Mesendoderm (in vitro differentiated cells): ENCODE data around the gene MSH4.

Experiments used
- DNase-seq: peaks from one replicate; pipeline ENCODE4 v3.0.0; 2013
- H2AK5ac ChIP-seq: 2 replicates; pipeline ENCODE4 v1.6.1; 2013; ENCODE audit warnings: low read length, inconsistent platforms
- H2BK120ac ChIP-seq: 2 replicates; pipeline ENCODE4 v1.6.1; 2013; ENCODE audit warnings: low read depth, mild to moderate bottlenecking, low read length, moderate library complexity, mixed read lengths
- H2BK15ac ChIP-seq: replicated peaks from 2 replicates; pipeline ENCODE4 v1.6.1; 2013; ENCODE audit warnings: low read depth, mild to moderate bottlenecking, moderate library complexity
- H2BK5ac ChIP-seq: 2 replicates; pipeline ENCODE4 v1.6.1; 2013; ENCODE audit warnings: low read length, inconsistent platforms
- H3K18ac ChIP-seq: 2 replicates; pipeline ENCODE4 v1.6.1; 2013; ENCODE audit warnings: mild to moderate bottlenecking, low read length, mixed read lengths
- H3K23ac ChIP-seq: one replicate; pipeline ENCODE4 v1.6.1; 2013; ENCODE audit warnings: low read length
- H3K27ac ChIP-seq: 2 replicates; pipeline ENCODE4 v1.5.1; 2013; ENCODE audit warnings: low read depth, mild to moderate bottlenecking, inconsistent platforms, low read length, moderate library complexity
- H3K27me3 ChIP-seq: 2 replicates; pipeline ENCODE4 v1.6.1; 2013; ENCODE audit warnings: low read length, control low read depth, mild to moderate bottlenecking, inconsistent platforms; ENCODE audit not compliant: insufficient read depth, poor library complexity
- H3K36me3 ChIP-seq: 2 replicates; pipeline ENCODE4 v1.6.1; 2013; ENCODE audit warnings: low read length, inconsistent platforms; ENCODE audit not compliant: control insufficient read depth, insufficient read depth
- H3K4ac ChIP-seq: one replicate; pipeline ENCODE4 v1.6.1; 2013; ENCODE audit warnings: low read depth, mild to moderate bottlenecking, low read length, moderate library complexity
- H3K4me1 ChIP-seq: 2 replicates; pipeline ENCODE4 v1.6.1; 2013; ENCODE audit warnings: low read depth, low read length, inconsistent platforms; ENCODE audit not compliant: control insufficient read depth
- H3K4me2 ChIP-seq: 2 replicates; pipeline ENCODE4 v1.6.1; 2013; ENCODE audit warnings: low read length
- H3K4me3 ChIP-seq: 2 replicates; pipeline ENCODE4 v1.5.1; 2013; ENCODE audit warnings: mild to moderate bottlenecking, low read length
- H3K56ac ChIP-seq: one replicate; pipeline ENCODE4 v1.6.1; 2013; ENCODE audit warnings: low read length
- H3K79me1 ChIP-seq: 2 replicates; pipeline ENCODE4 v1.6.1; 2013; ENCODE audit warnings: low read length, inconsistent platforms
- H3K79me2 ChIP-seq: 2 replicates; pipeline ENCODE4 v1.6.1; 2013; ENCODE audit warnings: mild to moderate bottlenecking, low read length; ENCODE audit not compliant: control insufficient read depth, insufficient read depth
- H3K9ac ChIP-seq: 2 replicates; pipeline ENCODE4 v1.6.1; 2013; ENCODE audit warnings: low read length, inconsistent platforms
- H4K5ac ChIP-seq: one replicate; pipeline ENCODE4 v1.6.1; 2013; ENCODE audit warnings: low read length
- H4K8ac ChIP-seq: one replicate; pipeline ENCODE4 v1.6.1; 2013; ENCODE audit warnings: low read depth, mild to moderate bottlenecking, control low read depth, low read length, moderate library complexity
- WGBS: extraction: QIAGEN DNeasy Blood & Tissue Kit; methylation state at CpG from one replicate; pipeline ENCODE4 v1.1.7; 2013; ENCODE audit warnings: low lambda C conversion rate, missing lambda C conversion rate; ENCODE audit not compliant: insufficient coverage; ENCODE audit errors: extremely low coverage; 5-methylcytosine and 5-hydroxymethylcytosine counted together

The MSH4 gene

GRCh38 chr1:75855010-75855409 lies 58.3 kb downstream of the MSH4 start:
- Histone ChIP-seq H3K36me3 (no peaks in the 10 kb centered on the region), H2BK15ac (no peak overlapping the region), H3K4me1 (no peaks in the 10 kb centered on the region), H3K18ac (no peak overlapping the region), H2BK5ac (no peak overlapping the region), H3K27me3 (no peaks in the 10 kb centered on the region), H4K5ac (no peak overlapping the region), H3K4me3 (no peak overlapping the region), H3K79me2 (no peaks in the 10 kb centered on the region), H3K4me2 (no peak overlapping the region), H3K23ac (no peak overlapping the region), H3K27ac (no peak overlapping the region), H2BK120ac (no peak overlapping the region), H3K9ac (no peak overlapping the region), H3K4ac (no peak overlapping the region), H3K56ac (no peak overlapping the region), H2AK5ac (no peak overlapping the region), H4K8ac (no peak overlapping the region), H3K79me1 (no peaks in the 10 kb centered on the region)
- DNase-seq, result no peak
- WGBS, result no CpG with 5 or more reads among the region's 2 CpGs

- H3K18ac ChIP-seq, result no peak overlapping the region
- DNase-seq, result no peak
- no peak overlapping the region for H2BK15ac ChIP-seq
- no peaks in the 10 kb centered on the region for H3K79me1 ChIP-seq
- no peaks in the 10 kb centered on the region for H3K79me2 ChIP-seq
- no peaks in the 10 kb centered on the region for H3K27me3 ChIP-seq
- H3K36me3 ChIP-seq, result no peaks in the 10 kb centered on the region
- H2BK120ac ChIP-seq, result no peak overlapping the region
- no peak overlapping the region for H2AK5ac ChIP-seq
- no peak overlapping the region for H4K5ac ChIP-seq
- no peak overlapping the region for H4K8ac ChIP-seq
- no peak overlapping the region for H2BK5ac ChIP-seq
- no peak overlapping the region for H3K4ac ChIP-seq
- H3K27ac ChIP-seq, result no peak overlapping the region
- H3K4me1 ChIP-seq, result no peaks in the 10 kb centered on the region
- H3K56ac ChIP-seq, result no peak overlapping the region
- H3K23ac ChIP-seq, result no peak overlapping the region
- no peak overlapping the region for H3K4me3 ChIP-seq
- no peak overlapping the region for H3K4me2 ChIP-seq
- H3K9ac ChIP-seq, result no peak overlapping the region
Observed at GRCh38 chr1:75855734-75856133, 59.1 kb downstream of the MSH4 start.

GRCh38 chr1:75861831-75862230 lies 65.1 kb downstream of the MSH4 start:
- H2BK5ac ChIP-seq, result no peak overlapping the region
- DNase-seq, result peak; percentile 48
- H3K4ac ChIP-seq, result no peak overlapping the region
- no CpG with 5 or more reads among the region's 6 CpGs for WGBS
- no peak overlapping the region for H3K9ac ChIP-seq
- H4K5ac ChIP-seq, result no peak overlapping the region
- H3K4me3 ChIP-seq, result no peak overlapping the region
- no peak overlapping the region for H3K56ac ChIP-seq
- no peaks in the 10 kb centered on the region for H3K79me1 ChIP-seq
- no peak overlapping the region for H3K4me2 ChIP-seq
- H4K8ac ChIP-seq, result no peak overlapping the region
- no peaks in the 10 kb centered on the region for H3K27me3 ChIP-seq
- no peaks in the 10 kb centered on the region for H3K79me2 ChIP-seq
- no peak overlapping the region for H3K18ac ChIP-seq
- no peaks in the 10 kb centered on the region for H3K4me1 ChIP-seq
- no peak overlapping the region for H2BK15ac ChIP-seq
- no peak overlapping the region for H3K23ac ChIP-seq
- H2BK120ac ChIP-seq, result no peak overlapping the region
- H2AK5ac ChIP-seq, result no peak overlapping the region
- no peak overlapping the region for H3K27ac ChIP-seq
- no peaks in the 10 kb centered on the region for H3K36me3 ChIP-seq

- no peak for DNase-seq
- Histone ChIP-seq H3K9ac (no peak overlapping the region), H3K4me2 (no peak overlapping the region), H3K27me3 (no peaks in the 10 kb centered on the region), H2BK15ac (no peak overlapping the region), H4K8ac (no peak overlapping the region), H3K4me1 (no peaks in the 10 kb centered on the region), H3K27ac (no peak overlapping the region), H3K79me2 (no peaks in the 10 kb centered on the region), H2AK5ac (no peak overlapping the region), H3K4me3 (no peak overlapping the region), H3K18ac (no peak overlapping the region), H3K56ac (no peak overlapping the region), H4K5ac (no peak overlapping the region), H3K4ac (no peak overlapping the region), H3K23ac (no peak overlapping the region), H2BK5ac (no peak overlapping the region), H3K79me1 (no peaks in the 10 kb centered on the region), H2BK120ac (no peak overlapping the region), H3K36me3 (no peaks in the 10 kb centered on the region)
- WGBS, result no CpG with 5 or more reads among the region's 1 CpG
Observed at GRCh38 chr1:75870951-75871350, 74.3 kb downstream of the MSH4 start.

GRCh38 chr1:75879985-75880384 lies 83.3 kb downstream of the MSH4 start:
- H3K4ac ChIP-seq, result no peak overlapping the region
- H3K56ac ChIP-seq, result no peak overlapping the region
- H4K5ac ChIP-seq, result no peak overlapping the region
- H3K9ac ChIP-seq, result no peak overlapping the region
- H3K4me2 ChIP-seq, result no peak overlapping the region
- no CpG with 5 or more reads among the region's 1 CpG for WGBS
- no peak overlapping the region for H4K8ac ChIP-seq
- H3K79me2 ChIP-seq, result no peaks in the 10 kb centered on the region
- no peak for DNase-seq
- H3K27me3 ChIP-seq, result no peaks in the 10 kb centered on the region
- no peaks in the 10 kb centered on the region for H3K79me1 ChIP-seq
- H2BK120ac ChIP-seq, result no peak overlapping the region
- no peak overlapping the region for H3K23ac ChIP-seq
- H3K4me1 ChIP-seq, result no peaks in the 10 kb centered on the region
- no peak overlapping the region for H3K4me3 ChIP-seq
- H3K36me3 ChIP-seq, result no peaks in the 10 kb centered on the region
- no peak overlapping the region for H2AK5ac ChIP-seq
- no peak overlapping the region for H3K18ac ChIP-seq
- H2BK15ac ChIP-seq, result no peak overlapping the region
- no peak overlapping the region for H3K27ac ChIP-seq
- no peak overlapping the region for H2BK5ac ChIP-seq

GRCh38 chr1:75884437-75884836 lies 87.8 kb downstream of the MSH4 start:
- no peaks in the 10 kb centered on the region for H3K4me1 ChIP-seq
- no peak overlapping the region for H2BK120ac ChIP-seq
- no peak overlapping the region for H2AK5ac ChIP-seq
- DNase-seq, result no peak
- no peaks in the 10 kb centered on the region for H3K36me3 ChIP-seq
- no peaks in the 10 kb centered on the region for H3K79me1 ChIP-seq
- H3K79me2 ChIP-seq, result no peaks in the 10 kb centered on the region
- no peak overlapping the region for H3K9ac ChIP-seq
- no peak overlapping the region for H3K23ac ChIP-seq
- no peak overlapping the region for H3K56ac ChIP-seq
- no peak overlapping the region for H4K5ac ChIP-seq
- H3K27ac ChIP-seq, result no peak overlapping the region
- no peak overlapping the region for H3K4me2 ChIP-seq
- H2BK5ac ChIP-seq, result no peak overlapping the region
- H3K4me3 ChIP-seq, result no peak overlapping the region
- no CpG with 5 or more reads among the region's 1 CpG for WGBS
- H3K4ac ChIP-seq, result no peak overlapping the region
- no peak overlapping the region for H4K8ac ChIP-seq
- H2BK15ac ChIP-seq, result no peak overlapping the region
- no peaks in the 10 kb centered on the region for H3K27me3 ChIP-seq
- H3K18ac ChIP-seq, result no peak overlapping the region
